DMS153 treated with DMSO at 0.1 percent for 48 hours (cell line): ENCODE measurements around the gene GPR137.

ENCODE experiments used
- DNase-seq: peaks from one replicate; lab custom pipeline; 2025; ENCODE audit not compliant: unreplicated experiment; lab: John Stamatoyannopoulos, UW

Gene GPR137

GRCh38 chr11:64249038-64249437 is 36.6 kb upstream of the GPR137 start:
- no peak for DNase-seq

GRCh38 chr11:64249563-64250414 is 35.9 kb upstream of the GPR137 start:
- no peak for DNase-seq

GRCh38 chr11:64250415-64251015 is 35.1 kb upstream of the GPR137 start:
- no peak for DNase-seq

GRCh38 chr11:64251016-64251752 is 34.5 kb upstream of the GPR137 start, which contains the start of gene PLCB3:
PLCB3 (plus strand) TSS chr11:64251530; CDS start chr11:64251650, 120 bp downstream.
- no peak for DNase-seq

GRCh38 chr11:64251753-64252002 is 34.0 kb upstream of the GPR137 start:
- DNase-seq = no peak

- DNase-seq = no peak
These were observed 33.4 kb upstream of the GPR137 start for GRCh38 chr11:64252003-64252872.

- no peak for DNase-seq
These were observed 32.6 kb upstream of the GPR137 start for GRCh38 chr11:64253043-64253442.

GRCh38 chr11:64253481-64253880 is 32.2 kb upstream of the GPR137 start:
- DNase-seq = no peak

GRCh38 chr11:64254326-64254725 is 31.3 kb upstream of the GPR137 start:
- DNase-seq = no peak

- DNase-seq = no peak
These were observed 30.2 kb upstream of the GPR137 start for GRCh38 chr11:64255135-64256128.

GRCh38 chr11:64256300-64256699 is 29.3 kb upstream of the GPR137 start:
- DNase-seq = no peak

- DNase-seq = no peak
These were observed 27.3 kb upstream of the GPR137 start for GRCh38 chr11:64258356-64258755.

- no peak for DNase-seq
These were observed 26.6 kb upstream of the GPR137 start for GRCh38 chr11:64258946-64259532.

- no peak for DNase-seq
These were observed 26.0 kb upstream of the GPR137 start for GRCh38 chr11:64259533-64260067.

GRCh38 chr11:64260147-64260708 is 25.4 kb upstream of the GPR137 start:
- DNase-seq = no peak

- DNase-seq = no peak
These were observed 24.0 kb upstream of the GPR137 start for GRCh38 chr11:64261556-64262080.

- DNase-seq = no peak
These were observed 23.2 kb upstream of the GPR137 start for GRCh38 chr11:64262271-64263002.
